K562 (cell line): ENCODE data around the gene MND1.

Experiments
- DACH1 ChIP-seq: fragments of 450-650 bp; IDR thresholded peaks from 2 replicates; pipeline ENCODE4 v1.6.1; 2018; ENCODE audit not compliant: partially characterized antibody
- POLR2A ChIP-seq: fragments of 450-650 bp; conservative IDR thresholded peaks from 2 replicates; pipeline ENCODE4 v1.6.1; 2016
- ZBED1 ChIP-seq: IDR thresholded peaks from 2 replicates; pipeline ENCODE4 v1.6.1; 2014
- ZFP36 ChIP-seq: fragments of 150-350 bp; IDR thresholded peaks from 2 replicates; pipeline ENCODE4 v1.6.1; 2018; ENCODE audit warnings: low read length, low read depth; ENCODE audit not compliant: partially characterized antibody
- ZZZ3 ChIP-seq: fragments of 450-650 bp; IDR thresholded peaks from 2 replicates; pipeline ENCODE4 v1.6.1; 2016; ENCODE audit warnings: antibody characterized with exemption, mild to moderate bottlenecking, moderate library complexity
- TF ChIP-seq, protein P1 (sequence below), 3 experiments: IDR thresholded peaks in 2 of 3; conservative IDR thresholded peaks in 1 of 3; 2 replicates each; pipeline ENCODE4 v1.5.1; 2011 to 2012; ENCODE audit warnings: low read length in 3 of 3, mild to moderate bottlenecking in 3 of 3, control low read depth in 2 of 3, improper control_type of control experiment in 1 of 3, inconsistent platforms in 1 of 3, low read depth in 1 of 3, mixed read lengths in 1 of 3, moderate library complexity in 1 of 3; ENCODE audit not compliant: insufficient read depth in 2 of 3

DNA sequence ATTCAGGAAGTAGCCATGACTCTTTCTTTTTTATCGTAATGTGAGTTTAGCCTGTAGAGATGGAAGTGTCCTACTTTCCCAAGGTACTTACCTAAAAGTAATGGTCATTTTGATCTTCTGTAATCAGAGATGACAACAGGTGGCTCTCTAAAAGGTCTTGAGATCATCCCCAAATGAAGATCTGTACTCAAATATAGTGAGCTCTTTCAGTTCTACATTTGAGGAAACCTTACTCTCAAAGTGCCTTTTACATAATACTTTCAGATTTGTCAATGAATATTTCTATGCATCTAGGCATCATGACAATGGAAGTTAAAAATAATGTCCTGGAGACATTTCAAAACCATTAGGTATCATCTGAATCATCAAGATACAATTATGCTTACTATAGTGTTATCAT, 17.2 kb upstream of the MND1 start:
- TF ChIP-seq ZBED1 (no peak), ZFP36 (no peak), DACH1 (no peak), POLR2A (no peak), ZZZ3 (no peak)
- TF ChIP-seq, protein P1, sequence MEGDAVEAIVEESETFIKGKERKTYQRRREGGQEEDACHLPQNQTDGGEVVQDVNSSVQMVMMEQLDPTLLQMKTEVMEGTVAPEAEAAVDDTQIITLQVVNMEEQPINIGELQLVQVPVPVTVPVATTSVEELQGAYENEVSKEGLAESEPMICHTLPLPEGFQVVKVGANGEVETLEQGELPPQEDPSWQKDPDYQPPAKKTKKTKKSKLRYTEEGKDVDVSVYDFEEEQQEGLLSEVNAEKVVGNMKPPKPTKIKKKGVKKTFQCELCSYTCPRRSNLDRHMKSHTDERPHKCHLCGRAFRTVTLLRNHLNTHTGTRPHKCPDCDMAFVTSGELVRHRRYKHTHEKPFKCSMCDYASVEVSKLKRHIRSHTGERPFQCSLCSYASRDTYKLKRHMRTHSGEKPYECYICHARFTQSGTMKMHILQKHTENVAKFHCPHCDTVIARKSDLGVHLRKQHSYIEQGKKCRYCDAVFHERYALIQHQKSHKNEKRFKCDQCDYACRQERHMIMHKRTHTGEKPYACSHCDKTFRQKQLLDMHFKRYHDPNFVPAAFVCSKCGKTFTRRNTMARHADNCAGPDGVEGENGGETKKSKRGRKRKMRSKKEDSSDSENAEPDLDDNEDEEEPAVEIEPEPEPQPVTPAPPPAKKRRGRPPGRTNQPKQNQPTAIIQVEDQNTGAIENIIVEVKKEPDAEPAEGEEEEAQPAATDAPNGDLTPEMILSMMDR (IDR thresholded peaks at IDR 0.05 in 2 of 3, conservative IDR thresholded peaks at IDR 0.05 in 1 of 3; ENCODE audit: insufficient read depth in 2 of 3, low read depth in 1 of 3, low read length in 3 of 3): no peak
